WTC11 (cell line): ENCODE measurements around the gene ING5. TPM values are rescaled to one million over a fixed set of nuclear protein-coding genes. Genes with fewer than 3 reads are reported as not detected.

ENCODE experiments used
- ATAC-seq: fragments of 200-7000 bp; cut with Tn5 transposase; 2 replicates; pipeline ENCODE4 v1.10.0; 2021; ENCODE audit warnings: mild to moderate bottlenecking, moderate library complexity
- CTCF ChIA-PET: fragments of 300-600 bp; sonication (Branson Sonifier 250); formaldehyde crosslinking; loops from one replicate; lab custom pipeline; 2021; ENCODE audit warnings: antibody characterized with exemption; lab: Charles Lee
- POLR2A ChIA-PET: fragments of 350-600 bp; sonication (Branson Sonifier 250); formaldehyde crosslinking; loops from one replicate; lab custom pipeline; 2021; ENCODE audit warnings: antibody characterized with exemption; lab: Charles Lee
- DNase-seq: peaks from one replicate; pipeline ENCODE4 v3.0.0; 2021; ENCODE audit warnings: low spot score
- H3K27ac Mint-ChIP-seq: 2 replicates; pipeline ENCODE4 v1.8.0; 2021; ENCODE audit warnings: mixed read lengths
- H3K27me3 Mint-ChIP-seq: 2 replicates; pipeline ENCODE4 v1.8.0; 2021; ENCODE audit warnings: low read depth, mild to moderate bottlenecking, moderate library complexity, mixed read lengths
- H3K36me3 Mint-ChIP-seq: 2 replicates; pipeline ENCODE4 v1.8.0; 2021; ENCODE audit warnings: mixed read lengths
- H3K4me1 Mint-ChIP-seq: 2 replicates; pipeline ENCODE4 v1.8.0; 2022; ENCODE audit warnings: mixed read lengths
- H3K4me3 Mint-ChIP-seq: 2 replicates; pipeline ENCODE4 v1.8.0; 2021; ENCODE audit warnings: mild to moderate bottlenecking, moderate library complexity, mixed read lengths
- H3K9me3 Mint-ChIP-seq: 2 replicates; pipeline ENCODE4 v1.8.0; 2021; ENCODE audit warnings: mixed read lengths
- ARID4B ChIP-seq: sonication (generic); formaldehyde crosslinking; IDR thresholded peaks from 2 replicates; pipeline ENCODE4 v1.8.0; 2023; ENCODE audit warnings: missing genetic modification reagents, mild to moderate bottlenecking, borderline replicate concordance
- ATF6 ChIP-seq: sonication (generic); formaldehyde crosslinking; IDR thresholded peaks from 2 replicates; pipeline ENCODE4 v1.8.1; 2023; ENCODE audit warnings: mild to moderate bottlenecking, missing genetic modification reagents
- CREB1 ChIP-seq: sonication (generic); formaldehyde crosslinking; IDR thresholded peaks from 2 replicates; pipeline ENCODE4 v1.8.0; 2023; ENCODE audit warnings: mild to moderate bottlenecking, missing genetic modification reagents
- CREM ChIP-seq: sonication (generic); formaldehyde crosslinking; IDR thresholded peaks from 2 replicates; pipeline ENCODE4 v1.8.1; 2022; ENCODE audit warnings: mild to moderate bottlenecking, missing genetic modification reagents, moderate library complexity
- E2F4 ChIP-seq: sonication (generic); formaldehyde crosslinking; IDR thresholded peaks from 2 replicates; pipeline ENCODE4 v1.8.1; 2022; ENCODE audit warnings: low read depth, mild to moderate bottlenecking, moderate library complexity, missing genetic modification reagents, borderline replicate concordance
- ERG ChIP-seq: fragments of 250-450 bp; sonication (Bioruptor Pico); IDR thresholded peaks from 2 replicates; pipeline ENCODE4 v1.8.0; 2021; ENCODE audit warnings: mild to moderate bottlenecking
- FOXK1 ChIP-seq: sonication (generic); formaldehyde crosslinking; IDR thresholded peaks from 2 replicates; pipeline ENCODE4 v1.8.0; 2022; ENCODE audit warnings: mild to moderate bottlenecking, moderate library complexity, missing genetic modification reagents
- FOXP1 ChIP-seq: sonication (generic); formaldehyde crosslinking; IDR thresholded peaks from 2 replicates; pipeline ENCODE4 v1.8.0; 2022; ENCODE audit warnings: missing genetic modification reagents, mild to moderate bottlenecking, moderate library complexity, borderline replicate concordance
- FOXP4 ChIP-seq: sonication (generic); formaldehyde crosslinking; IDR thresholded peaks from 2 replicates; pipeline ENCODE4 v1.8.0; 2022; ENCODE audit warnings: mild to moderate bottlenecking, missing genetic modification reagents
- MLX ChIP-seq: sonication (generic); formaldehyde crosslinking; IDR thresholded peaks from 2 replicates; pipeline ENCODE4 v1.8.1; 2023; ENCODE audit warnings: mild to moderate bottlenecking, missing genetic modification reagents, moderate library complexity
- MXD4 ChIP-seq: fragments of 250-450 bp; sonication (Bioruptor Pico); IDR thresholded peaks from 2 replicates; pipeline ENCODE4 v1.8.0; 2021; ENCODE audit warnings: mild to moderate bottlenecking, moderate library complexity, borderline replicate concordance
- NFYB ChIP-seq: sonication (generic); formaldehyde crosslinking; conservative IDR thresholded peaks from 2 replicates; pipeline ENCODE4 v1.8.0; 2022; ENCODE audit warnings: low read depth, missing genetic modification reagents
- NR3C1 ChIP-seq: sonication (generic); formaldehyde crosslinking; conservative IDR thresholded peaks from 2 replicates; pipeline ENCODE4 v1.8.1; 2023; ENCODE audit warnings: low read depth, mild to moderate bottlenecking, missing genetic modification reagents
- PRRX2 ChIP-seq: fragments of 250-450 bp; sonication (Bioruptor Pico); IDR thresholded peaks from 2 replicates; pipeline ENCODE4 v1.8.0; 2021; ENCODE audit warnings: mild to moderate bottlenecking
- ZBTB21 ChIP-seq: sonication (generic); formaldehyde crosslinking; IDR thresholded peaks from 2 replicates; pipeline ENCODE4 v1.8.1; 2023; ENCODE audit warnings: mild to moderate bottlenecking, missing genetic modification reagents, borderline replicate concordance
- ZNF317 ChIP-seq: sonication (generic); formaldehyde crosslinking; IDR thresholded peaks from 2 replicates; pipeline ENCODE4 v1.8.1; 2023; ENCODE audit warnings: low read depth, mild to moderate bottlenecking, moderate library complexity, missing genetic modification reagents, borderline replicate concordance
- ZNF425 ChIP-seq: fragments of 250-450 bp; sonication (Bioruptor Pico); conservative IDR thresholded peaks from 2 replicates; pipeline ENCODE4 v1.9.0; 2021; ENCODE audit warnings: mild to moderate bottlenecking
- total RNA-seq: library from RNA; stranded (reverse); gene quantifications from 3 replicates; pipeline ENCODE4 v1.2.3, GENCODE V29; 2021

The ING5 gene
- total RNA-seq, 1 experiment from 2014 or later, result 43.1 TPM

- TF ChIP-seq ATF6 (CRISPR knock-in tag), result no peak
- TF ChIP-seq, all 79 proteins: peak for 0
Observed at GRCh38 chr2:241706537-241706936, 4.7 kb downstream of the ING5 start (continued).

- Mint-ChIP-seq H3K4me1 (no peaks in the 10 kb centered on the region), H3K27ac (no peak overlapping the region), H3K9me3 (0 out of 2 replicates have a peak, but pooled peaks cover 7% of the 10 kb centered on the region), H3K36me3 (peaks cover 70% of the 10 kb centered on the region), H3K4me3 (no peak overlapping the region), H3K27me3 (no peaks in the 10 kb centered on the region)
- ATAC-seq (no peak), DNase-seq (no peak)
- POLR2A ChIA-PET, result no interaction called here
- CTCF ChIA-PET, result no interaction called here
- no peak for TF ChIP-seq PRRX2 (CRISPR knock-in tag)
- TF ChIP-seq NR3C1 (CRISPR knock-in tag), result no peak
- TF ChIP-seq CREB1 (CRISPR knock-in tag), result no peak
- TF ChIP-seq ERG, result no peak
- TF ChIP-seq FOXP4 (CRISPR knock-in tag), result no peak
- TF ChIP-seq ZNF425, result no peak
- no peak for TF ChIP-seq ARID4B (CRISPR knock-in tag)
- no peak for TF ChIP-seq FOXK1 (CRISPR knock-in tag)
- no peak for TF ChIP-seq E2F4 (CRISPR knock-in tag)
- TF ChIP-seq MXD4 (CRISPR knock-in tag), result no peak
- TF ChIP-seq CREM (CRISPR knock-in tag), result no peak
- TF ChIP-seq MLX, result no peak
- TF ChIP-seq NFYB (CRISPR knock-in tag), result no peak
- no peak for TF ChIP-seq ZBTB21 (CRISPR knock-in tag)
- TF ChIP-seq FOXP1 (CRISPR knock-in tag), result no peak
- TF ChIP-seq ZNF317 (CRISPR knock-in tag), result no peak
Observed at GRCh38 chr2:241708879-241709278, 7.0 kb downstream of the ING5 start.
